ENCODE data around the gene RPS6KC1. TPM values are rescaled to one million over a fixed set of nuclear protein-coding genes. Genes with fewer than 3 reads are reported as not detected.

The RPS6KC1 gene
- total and polyA plus RNA-seq, 2 donors (not counting 1 experiment from before 2014, with no cell fraction given) = 2.4 to 19.0 TPM

DNA sequence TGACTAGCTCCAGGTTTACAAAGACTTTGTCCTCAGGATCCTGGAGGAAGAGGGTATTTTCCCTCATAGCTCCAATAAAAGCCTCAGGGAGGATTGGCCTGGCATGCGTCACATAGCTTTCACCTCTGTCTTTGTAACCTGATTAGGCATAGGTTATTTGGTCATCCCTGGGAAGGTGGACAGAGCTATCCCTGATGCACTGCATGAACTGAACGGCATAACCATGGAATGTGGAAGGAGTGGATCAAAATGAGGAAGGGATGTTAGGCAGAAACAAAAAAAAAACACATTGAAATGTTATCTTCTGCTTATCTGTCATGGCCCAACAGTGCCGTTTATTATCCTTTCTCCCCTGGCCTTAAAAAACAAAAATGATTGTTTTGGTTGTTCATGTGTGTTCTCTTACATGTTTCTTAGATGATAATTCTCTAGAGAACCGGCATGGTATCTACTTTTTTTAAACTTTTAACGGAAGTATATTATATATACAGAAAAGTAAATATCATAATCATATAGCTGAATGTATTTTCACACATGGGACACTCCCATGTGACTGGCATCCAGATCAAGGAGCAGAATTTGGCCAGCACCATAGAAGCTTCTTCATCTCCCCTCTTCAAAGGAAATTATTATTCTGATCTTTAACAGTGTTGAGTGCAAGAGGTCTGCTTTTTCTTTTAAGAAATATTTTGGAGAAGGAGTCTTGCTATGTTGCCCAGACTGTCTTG is 85.3 kb downstream of the RPS6KC1 start:
- Mint-ChIP-seq H3K27ac (no peak overlapping the region), H3K27me3 (no peaks in the 10 kb centered on the region), H3K9me3 (ENCODE audit: insufficient read depth) (peaks cover 5% of the 10 kb centered on the region), H3K4me3 (no peak overlapping the region), H3K4me1 (peaks cover 4% of the 10 kb centered on the region)
- no peak for TF ChIP-seq CTCF (IDR thresholded peaks at IDR 0.05)
- no peak for TF ChIP-seq EZH2 (IDR thresholded peaks at IDR 0.05; ENCODE audit: borderline replicate concordance, insufficient read depth, low read depth, low read length, poor library complexity, severe bottlenecking)
- intact Hi-C loops (cut with micrococcal nuclease) = no loop called here
- H4K20me1 ChIP-seq (ENCODE audit: control insufficient read depth, insufficient read depth, low read length, poor library complexity, severe bottlenecking) = no peaks in the 10 kb centered on the region
- WGBS (ENCODE audit: insufficient coverage) = 100% methylated on average over 1 of the region's 5 CpGs
- no peaks in the 10 kb centered on the region for H3K27me3 ChIP-seq (replicated peaks in 1 of 4; ENCODE audit: control extremely low read depth in 1 of 4, control insufficient read depth in 3 of 4, insufficient read depth in 4 of 4, low read length in 3 of 4)
- no peak overlapping the region for H3K27ac ChIP-seq (ENCODE audit: low read length in 2 of 2)
- POLR2A ChIA-PET = no interaction called here
- H3K4me1 ChIP-seq (ENCODE audit: control insufficient read depth in 2 of 2, insufficient read depth in 2 of 2, low read length in 2 of 2) = no peaks in the 10 kb centered on the region
- DNase-seq (no peak), ATAC-seq (ENCODE audit: low read depth) (no peak)
- CTCF ChIA-PET = interaction anchor here (1.4 kb wide), 1 partner anchor 13 kb away, joined by 6 read pairs; no protein-coding TSS in a partner anchor
- peaks cover 0 to 4% (median 0%) of the 10 kb centered on the region in 3 donors for H3K9me3 ChIP-seq (ENCODE audit: control extremely low read depth in 1 of 3, control insufficient read depth in 2 of 3, insufficient read depth in 1 of 3, low read length in 2 of 3)
- peaks cover under 1% of the 10 kb centered on the region for H3K79me2 ChIP-seq (ENCODE audit: control insufficient read depth, insufficient read depth, low read length)
- H2AFZ ChIP-seq (ENCODE audit: insufficient read depth, low read depth, low read length, poor library complexity, severe bottlenecking) = no peak overlapping the region
- H3K4me3 ChIP-seq (ENCODE audit: control extremely low read depth in 1 of 5, extremely low read depth in 1 of 5, insufficient read depth in 1 of 5, low read depth in 2 of 5, low read length in 4 of 5) = no peak overlapping the region
- no peak overlapping the region for H3K9ac ChIP-seq (ENCODE audit: low read length)
- no peak overlapping the region for H3K4me2 ChIP-seq (replicated peaks; ENCODE audit: low read depth, low read length, poor library complexity, severe bottlenecking)
- no peaks in the 10 kb centered on the region for H3K36me3 ChIP-seq (replicated peaks in 1 of 2; ENCODE audit: control extremely low read depth in 1 of 2, control insufficient read depth in 1 of 2, extremely low read depth in 1 of 2, insufficient read depth in 2 of 2, low read length in 1 of 2)

DNA sequence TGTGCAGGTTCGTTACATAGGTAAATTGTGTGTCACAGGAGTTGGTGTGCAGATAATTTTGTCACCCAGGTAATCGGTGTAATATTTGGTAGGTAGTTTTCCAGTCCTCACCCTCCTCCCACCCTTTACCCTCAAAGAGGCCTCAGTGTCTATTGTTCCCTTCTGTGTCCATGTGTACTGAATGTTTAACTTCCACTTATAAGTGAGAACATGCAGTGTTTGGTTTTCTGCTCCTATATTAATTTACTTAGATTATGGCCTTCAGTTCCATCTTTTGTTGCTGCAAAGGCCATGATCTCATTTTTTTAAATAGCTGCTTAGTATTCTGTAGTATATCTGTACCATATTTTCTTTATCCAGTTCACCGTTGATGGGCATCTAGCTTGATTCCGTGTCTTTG is 87.3 kb downstream of the RPS6KC1 start:
- intact Hi-C loops (cut with micrococcal nuclease) = no loop called here
- no peak overlapping the region for H3K27ac ChIP-seq (ENCODE audit: low read length in 2 of 2)
- peaks cover 15% of the 10 kb centered on the region for H3K79me2 ChIP-seq (ENCODE audit: control insufficient read depth, insufficient read depth, low read length)
- POLR2A ChIA-PET = no interaction called here
- no peak overlapping the region for H3K9ac ChIP-seq (ENCODE audit: low read length)
- no peak overlapping the region for H3K4me2 ChIP-seq (replicated peaks; ENCODE audit: low read depth, low read length, poor library complexity, severe bottlenecking)
- no CpG with 5 or more reads among the region's 4 CpGs for WGBS (ENCODE audit: insufficient coverage)
- Mint-ChIP-seq H3K27me3 (no peaks in the 10 kb centered on the region), H3K27ac (no peak overlapping the region), H3K4me1 (peaks cover 5% of the 10 kb centered on the region), H3K9me3 (ENCODE audit: insufficient read depth) (peaks cover 5% of the 10 kb centered on the region), H3K4me3 (no peak overlapping the region)
- CTCF ChIA-PET = no interaction called here
- H2AFZ ChIP-seq (ENCODE audit: insufficient read depth, low read depth, low read length, poor library complexity, severe bottlenecking) = no peak overlapping the region
- ATAC-seq (ENCODE audit: low read depth) = no peak
- H3K36me3 ChIP-seq (replicated peaks in 1 of 2; ENCODE audit: control extremely low read depth in 1 of 2, control insufficient read depth in 1 of 2, extremely low read depth in 1 of 2, insufficient read depth in 2 of 2, low read length in 1 of 2) = no peaks in the 10 kb centered on the region
- H4K20me1 ChIP-seq (ENCODE audit: control insufficient read depth, insufficient read depth, low read length, poor library complexity, severe bottlenecking) = no peaks in the 10 kb centered on the region
- H3K4me1 ChIP-seq (ENCODE audit: control insufficient read depth in 2 of 2, insufficient read depth in 2 of 2, low read length in 2 of 2) = no peaks in the 10 kb centered on the region
- no peak overlapping the region for H3K4me3 ChIP-seq (ENCODE audit: control extremely low read depth in 1 of 5, extremely low read depth in 1 of 5, insufficient read depth in 1 of 5, low read depth in 2 of 5, low read length in 4 of 5)
- H3K27me3 ChIP-seq (replicated peaks in 1 of 4; ENCODE audit: control extremely low read depth in 1 of 4, control insufficient read depth in 3 of 4, insufficient read depth in 4 of 4, low read length in 3 of 4) = no peaks in the 10 kb centered on the region
- TF ChIP-seq EZH2 (IDR thresholded peaks at IDR 0.05; ENCODE audit: borderline replicate concordance, insufficient read depth, low read depth, low read length, poor library complexity, severe bottlenecking) = no peak
- TF ChIP-seq CTCF (IDR thresholded peaks at IDR 0.05) = no peak
- H3K9me3 ChIP-seq (ENCODE audit: control extremely low read depth in 1 of 3, control insufficient read depth in 2 of 3, insufficient read depth in 1 of 3, low read length in 2 of 3) = peaks cover 0 to 4% (median 0%) of the 10 kb centered on the region in 3 donors
- DNase-seq = no peak
